ENCODE results near the gene MARK3. TPM values are rescaled to one million over a fixed set of nuclear protein-coding genes. Genes with fewer than 3 reads are reported as not detected.

The MARK3 gene
- total RNA-seq, 1 donor from 2014 or later, result 84.2 TPM

GRCh38 chr14:103512701-103513611 is 127.7 kb downstream of the MARK3 start:
- H3K4me1 Mint-ChIP-seq (ENCODE audit: unreplicated experiment), result peaks cover 4% of the 10 kb centered on the region
- TF ChIP-seq CTCF (IDR thresholded peaks at IDR 0.05), result no peak
- H3K4me3 Mint-ChIP-seq (ENCODE audit: unreplicated experiment), result no peak overlapping the region
- DNase-seq (ENCODE audit: extremely low spot score, unreplicated experiment), result no peak
- H3K9me3 Mint-ChIP-seq (ENCODE audit: unreplicated experiment), result no peaks in the 10 kb centered on the region
- no peak overlapping the region for H3K27ac Mint-ChIP-seq (ENCODE audit: unreplicated experiment)
- H3K36me3 Mint-ChIP-seq (ENCODE audit: unreplicated experiment), result peaks cover 15% of the 10 kb centered on the region
- H3K27me3 Mint-ChIP-seq (ENCODE audit: unreplicated experiment), result no peaks in the 10 kb centered on the region

GRCh38 chr14:103514596-103515421 is 129.6 kb downstream of the MARK3 start:
- H3K27me3 Mint-ChIP-seq (ENCODE audit: unreplicated experiment), result no peaks in the 10 kb centered on the region

GRCh38 chr14:103516426-103517173 is 131.4 kb downstream of the MARK3 start:
- TF ChIP-seq CTCF (IDR thresholded peaks at IDR 0.05), result no peak
- Mint-ChIP-seq H3K9me3 (ENCODE audit: unreplicated experiment) (no peaks in the 10 kb centered on the region), H3K27ac (ENCODE audit: unreplicated experiment) (no peak overlapping the region), H3K27me3 (ENCODE audit: unreplicated experiment) (no peaks in the 10 kb centered on the region), H3K36me3 (ENCODE audit: unreplicated experiment) (no peaks in the 10 kb centered on the region), H3K4me3 (ENCODE audit: unreplicated experiment) (no peak overlapping the region), H3K4me1 (ENCODE audit: unreplicated experiment) (peaks cover 19% of the 10 kb centered on the region)
- DNase-seq (ENCODE audit: extremely low spot score, unreplicated experiment), result no peak

More at GRCh38 chr14:103514596-103515421, 129.6 kb downstream of the MARK3 start:
- no peak overlapping the region for H3K27ac Mint-ChIP-seq (ENCODE audit: unreplicated experiment)
- H3K36me3 Mint-ChIP-seq (ENCODE audit: unreplicated experiment), result peaks cover 7% of the 10 kb centered on the region
- H3K9me3 Mint-ChIP-seq (ENCODE audit: unreplicated experiment), result no peaks in the 10 kb centered on the region
- H3K4me3 Mint-ChIP-seq (ENCODE audit: unreplicated experiment), result no peak overlapping the region
- peaks cover 16% of the 10 kb centered on the region for H3K4me1 Mint-ChIP-seq (ENCODE audit: unreplicated experiment)
- DNase-seq (ENCODE audit: extremely low spot score, unreplicated experiment), result no peak
- no peak for TF ChIP-seq CTCF (IDR thresholded peaks at IDR 0.05)

- DNase-seq (ENCODE audit: extremely low spot score, unreplicated experiment), result no peak
- peaks cover 19% of the 10 kb centered on the region for H3K4me1 Mint-ChIP-seq (ENCODE audit: unreplicated experiment)
- H3K9me3 Mint-ChIP-seq (ENCODE audit: unreplicated experiment), result no peaks in the 10 kb centered on the region
- H3K4me3 Mint-ChIP-seq (ENCODE audit: unreplicated experiment), result no peak overlapping the region
- no peaks in the 10 kb centered on the region for H3K27me3 Mint-ChIP-seq (ENCODE audit: unreplicated experiment)
- H3K36me3 Mint-ChIP-seq (ENCODE audit: unreplicated experiment), result no peaks in the 10 kb centered on the region
- no peak for TF ChIP-seq CTCF (IDR thresholded peaks at IDR 0.05)
- no peak overlapping the region for H3K27ac Mint-ChIP-seq (ENCODE audit: unreplicated experiment)
Measured at GRCh38 chr14:103517174-103517566, 132.0 kb downstream of the MARK3 start.

Measured in osteocyte (in vitro differentiated cells).